Hepatocyte (in vitro differentiated cells): ENCODE measurements around the gene DAAM1. TPM values are rescaled to one million over a fixed set of nuclear protein-coding genes. Genes with fewer than 3 reads are reported as not detected.

ENCODE experiments used
- DNase-seq: peaks from one replicate; pipeline ENCODE4 v3.0.0-alpha.2; 2016; ENCODE audit warnings: low spot score
- H2AFZ ChIP-seq: fragments of 200-600 bp; sonication (generic); 2 replicates; pipeline ENCODE4 v1.6.0; 2016; ENCODE audit warnings: antibody characterized with exemption, mild to moderate bottlenecking
- H3K27ac ChIP-seq: fragments of 200-600 bp; sonication (generic); 2 replicates; pipeline ENCODE4 v1.5.1; 2016; ENCODE audit warnings: mild to moderate bottlenecking
- H3K27me3 ChIP-seq: fragments of 200-600 bp; sonication (generic); 2 replicates; pipeline ENCODE4 v1.6.1; 2016
- H3K36me3 ChIP-seq: fragments of 200-600 bp; sonication (generic); replicated peaks from 2 replicates; pipeline ENCODE4 v1.5.1; 2016; ENCODE audit warnings: low read depth; ENCODE audit not compliant: insufficient read depth
- H3K4me1 ChIP-seq: fragments of 200-600 bp; sonication (generic); 2 replicates; pipeline ENCODE4 v1.5.1; 2016; ENCODE audit warnings: mild to moderate bottlenecking, moderate library complexity; ENCODE audit not compliant: insufficient read depth
- H3K4me2 ChIP-seq: fragments of 200-600 bp; sonication (generic); 2 replicates; pipeline ENCODE4 v1.6.0; 2016
- H3K4me3 ChIP-seq: fragments of 200-600 bp; sonication (generic); 2 replicates; pipeline ENCODE4 v1.5.1; 2016; ENCODE audit warnings: mild to moderate bottlenecking
- H3K79me2 ChIP-seq: fragments of 200-600 bp; sonication (generic); 2 replicates; pipeline ENCODE4 v1.6.0; 2017; ENCODE audit warnings: mild to moderate bottlenecking
- H3K9me2 ChIP-seq: fragments of 200-600 bp; sonication (generic); replicated peaks from 2 replicates; pipeline ENCODE4 v1.6.0; 2017; ENCODE audit warnings: mild to moderate bottlenecking; ENCODE audit not compliant: insufficient read depth
- H3K9me3 ChIP-seq: fragments of 200-600 bp; sonication (generic); 2 replicates; pipeline ENCODE4 v1.5.1; 2016; ENCODE audit warnings: low read depth, mild to moderate bottlenecking
- H4K20me1 ChIP-seq: fragments of 200-600 bp; sonication (generic); 2 replicates; pipeline ENCODE4 v1.6.0; 2016; ENCODE audit warnings: mild to moderate bottlenecking; ENCODE audit not compliant: insufficient read depth, poor library complexity, severe bottlenecking
- EZH2 ChIP-seq: fragments of 200-600 bp; sonication (generic); IDR thresholded peaks from 2 replicates; pipeline ENCODE4 v1.6.1; 2016; ENCODE audit warnings: antibody characterized with exemption, mild to moderate bottlenecking, borderline replicate concordance
- EZH2phosphoT487 ChIP-seq: fragments of 200-600 bp; sonication (generic); IDR thresholded peaks from one replicate; pipeline ENCODE4 v1.6.1; 2018; ENCODE audit warnings: antibody characterized with exemption, mild to moderate bottlenecking, low read depth, moderate library complexity; ENCODE audit not compliant: unreplicated experiment, severe bottlenecking
- WGBS: methylation state at CpG from one replicate; pipeline ENCODE4 v1.1.6; 2016; ENCODE audit warnings: low lambda C conversion rate; ENCODE audit errors: missing lambda C conversion rate; 5-methylcytosine and 5-hydroxymethylcytosine counted together
- polyA plus RNA-seq: library from polyadenylated mRNA; unstranded; fragments of >200 nt; fragmentation: Nextera tagmentation; extraction: Ambion mirVana; gene quantifications from 2 replicates; pipeline ENCODE4 v1.2.1, GENCODE V29; 2016
- total RNA-seq: library from RNA; depleted of rRNA; stranded (reverse); fragments of >200 nt; gene quantifications from 2 replicates; pipeline ENCODE4 v1.2.3, GENCODE V29; 2014
- TF ChIP-seq, protein P1 (sequence below): fragments of 200-600 bp; sonication (generic); IDR thresholded peaks from 2 replicates; pipeline ENCODE4 v1.5.1; 2016; ENCODE audit warnings: antibody characterized with exemption, mild to moderate bottlenecking; ENCODE audit not compliant: poor library complexity

Gene DAAM1
- total and polyA plus RNA-seq, 2 experiments from 2014 or later = 21.6 to 23.7 TPM

GRCh38 chr14:59283361-59283760, 94.9 kb downstream of the DAAM1 start:
- Histone ChIP-seq H3K36me3 (no peaks in the 10 kb centered on the region), H3K27ac (no peak overlapping the region)

GRCh38 chr14:59284059-59284458, 95.6 kb downstream of the DAAM1 start:
- Histone ChIP-seq H3K4me3 (no peak overlapping the region), H3K27ac (no peak overlapping the region), H3K9me3 (peaks cover 6% of the 10 kb centered on the region), H3K36me3 (no peaks in the 10 kb centered on the region), H4K20me1 (no peaks in the 10 kb centered on the region), H3K27me3 (no peaks in the 10 kb centered on the region), H3K4me2 (no peak overlapping the region), H3K9me2 (no peaks in the 10 kb centered on the region), H3K4me1 (peaks cover 1% of the 10 kb centered on the region), H2AFZ (no peak overlapping the region), H3K79me2 (peaks cover 5% of the 10 kb centered on the region)
- TF ChIP-seq EZH2phosphoT487 (no peak), EZH2 (no peak)
- TF ChIP-seq, protein P1, sequence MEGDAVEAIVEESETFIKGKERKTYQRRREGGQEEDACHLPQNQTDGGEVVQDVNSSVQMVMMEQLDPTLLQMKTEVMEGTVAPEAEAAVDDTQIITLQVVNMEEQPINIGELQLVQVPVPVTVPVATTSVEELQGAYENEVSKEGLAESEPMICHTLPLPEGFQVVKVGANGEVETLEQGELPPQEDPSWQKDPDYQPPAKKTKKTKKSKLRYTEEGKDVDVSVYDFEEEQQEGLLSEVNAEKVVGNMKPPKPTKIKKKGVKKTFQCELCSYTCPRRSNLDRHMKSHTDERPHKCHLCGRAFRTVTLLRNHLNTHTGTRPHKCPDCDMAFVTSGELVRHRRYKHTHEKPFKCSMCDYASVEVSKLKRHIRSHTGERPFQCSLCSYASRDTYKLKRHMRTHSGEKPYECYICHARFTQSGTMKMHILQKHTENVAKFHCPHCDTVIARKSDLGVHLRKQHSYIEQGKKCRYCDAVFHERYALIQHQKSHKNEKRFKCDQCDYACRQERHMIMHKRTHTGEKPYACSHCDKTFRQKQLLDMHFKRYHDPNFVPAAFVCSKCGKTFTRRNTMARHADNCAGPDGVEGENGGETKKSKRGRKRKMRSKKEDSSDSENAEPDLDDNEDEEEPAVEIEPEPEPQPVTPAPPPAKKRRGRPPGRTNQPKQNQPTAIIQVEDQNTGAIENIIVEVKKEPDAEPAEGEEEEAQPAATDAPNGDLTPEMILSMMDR = no peak
- 94% methylated on average over 1 of the region's 1 CpG for WGBS
- no peak for DNase-seq

More at GRCh38 chr14:59283361-59283760, 94.9 kb downstream of the DAAM1 start:
- H3K4me2 ChIP-seq = no peak overlapping the region
- no peaks in the 10 kb centered on the region for H3K9me2 ChIP-seq
- no peak overlapping the region for H3K4me3 ChIP-seq
- H4K20me1 ChIP-seq = no peaks in the 10 kb centered on the region
- peaks cover 8% of the 10 kb centered on the region for H3K4me1 ChIP-seq
- peaks cover 5% of the 10 kb centered on the region for H3K79me2 ChIP-seq
- no peak overlapping the region for H2AFZ ChIP-seq
- no peaks in the 10 kb centered on the region for H3K27me3 ChIP-seq
- no peak for DNase-seq
- TF ChIP-seq EZH2phosphoT487 (no peak), EZH2 (no peak)
- TF ChIP-seq, protein P1 = no peak
- H3K9me3 ChIP-seq = peaks cover 6% of the 10 kb centered on the region

DNA sequence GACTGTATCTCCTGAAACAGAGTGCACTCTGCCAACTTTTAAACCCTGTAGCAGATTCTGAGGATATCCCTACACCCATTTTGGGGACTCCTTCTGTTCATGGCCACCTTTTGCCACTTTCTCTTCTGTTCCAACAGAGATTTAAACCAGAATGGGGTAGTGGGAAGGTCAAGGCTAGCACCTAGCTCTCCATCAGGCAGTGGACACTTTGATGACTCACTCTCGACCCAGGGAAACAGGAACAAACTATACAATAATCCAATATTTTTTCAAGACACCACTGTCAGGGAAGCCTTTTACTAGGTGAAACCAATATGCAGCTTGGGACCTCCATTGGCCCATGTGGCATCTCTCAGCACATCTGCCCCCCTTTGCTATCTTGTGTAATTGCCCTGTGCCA, 103.6 kb downstream of the DAAM1 start:
- Histone ChIP-seq H4K20me1 (no peaks in the 10 kb centered on the region), H3K9me3 (no peaks in the 10 kb centered on the region), H3K4me3 (no peak overlapping the region), H3K36me3 (no peaks in the 10 kb centered on the region), H3K4me2 (no peak overlapping the region), H2AFZ (no peak overlapping the region), H3K79me2 (no peaks in the 10 kb centered on the region), H3K27ac (no peak overlapping the region), H3K4me1 (peaks cover 23% of the 10 kb centered on the region), H3K27me3 (no peaks in the 10 kb centered on the region), H3K9me2 (no peaks in the 10 kb centered on the region)
- DNase-seq = no peak
- WGBS = 100% methylated on average over 1 of the region's 1 CpG
- TF ChIP-seq, protein P1 = no peak
- TF ChIP-seq EZH2phosphoT487 = no peak
- no peak for TF ChIP-seq EZH2

GRCh38 chr14:59292921-59293534, 104.6 kb downstream of the DAAM1 start:
- WGBS = 89% methylated on average over 4 of the region's 4 CpGs
- no peaks in the 10 kb centered on the region for H3K27me3 ChIP-seq
- no peaks in the 10 kb centered on the region for H3K9me2 ChIP-seq
- H3K4me3 ChIP-seq = no peak overlapping the region
- DNase-seq = no peak
- peaks cover 23% of the 10 kb centered on the region for H3K4me1 ChIP-seq
- H2AFZ ChIP-seq = no peak overlapping the region
- H3K79me2 ChIP-seq = peaks cover 5% of the 10 kb centered on the region
- no peak overlapping the region for H3K4me2 ChIP-seq
- no peaks in the 10 kb centered on the region for H4K20me1 ChIP-seq
- H3K27ac ChIP-seq = peak overlapping the region; percentile 5
- TF ChIP-seq EZH2 (no peak), EZH2phosphoT487 (no peak)
- TF ChIP-seq, protein P1 = no peak
- H3K9me3 ChIP-seq = no peaks in the 10 kb centered on the region
- no peaks in the 10 kb centered on the region for H3K36me3 ChIP-seq
